GM23338 (cell line): ENCODE measurements around the gene THBS3. TPM values are rescaled to one million over a fixed set of nuclear protein-coding genes. Genes with fewer than 3 reads are reported as not detected.

Experiments used
- ATAC-seq: fragments of 200-7000 bp; cut with Tn5 transposase; 3 replicates; pipeline ENCODE4 v1.9.1; 2020
- DNase-seq: peaks from one replicate; pipeline ENCODE4 v3.0.0-alpha.2; 2015; ENCODE audit warnings: low spot score
- H2AFZ ChIP-seq: fragments of 200-600 bp; sonication (generic); 2 replicates; pipeline ENCODE4 v1.8.0; 2016; ENCODE audit warnings: antibody characterized with exemption, mild to moderate bottlenecking, moderate library complexity
- H3F3A ChIP-seq: fragments of 200-600 bp; sonication (generic); replicated peaks from 2 replicates; pipeline ENCODE4 v1.8.0; 2017; ENCODE audit warnings: antibody characterized with exemption, mixed run types, low read depth
- H3K27ac ChIP-seq: fragments of 200-600 bp; sonication (generic); 2 replicates; pipeline ENCODE4 v1.6.1; 2016; ENCODE audit warnings: low read depth
- H3K27me3 ChIP-seq: fragments of 200-600 bp; sonication (generic); 2 replicates; pipeline ENCODE4 v1.8.0; 2016; ENCODE audit warnings: mild to moderate bottlenecking, mixed run types, moderate library complexity; ENCODE audit not compliant: insufficient read depth
- H3K36me3 ChIP-seq: fragments of 200-600 bp; sonication (generic); 2 replicates; pipeline ENCODE4 v1.8.0; 2016; ENCODE audit warnings: mild to moderate bottlenecking; ENCODE audit not compliant: insufficient read depth
- H3K4me1 ChIP-seq: fragments of 200-600 bp; sonication (generic); 2 replicates; pipeline ENCODE4 v1.8.0; 2016; ENCODE audit warnings: mild to moderate bottlenecking, moderate library complexity; ENCODE audit not compliant: insufficient read depth
- H3K4me2 ChIP-seq: fragments of 200-600 bp; sonication (generic); 2 replicates; pipeline ENCODE4 v1.7.1; 2017; ENCODE audit warnings: mixed run types
- H3K4me3 ChIP-seq: fragments of 200-600 bp; sonication (generic); 2 replicates; pipeline ENCODE4 v1.6.1; 2016; ENCODE audit warnings: mixed run types
- H3K79me2 ChIP-seq: fragments of 200-600 bp; sonication (generic); replicated peaks from 2 replicates; pipeline ENCODE4 v1.8.0; 2017; ENCODE audit warnings: mild to moderate bottlenecking; ENCODE audit not compliant: insufficient read depth
- H3K9me2 ChIP-seq: fragments of 200-600 bp; sonication (generic); 2 replicates; pipeline ENCODE4 v1.8.0; 2017; ENCODE audit not compliant: insufficient read depth
- H4K20me1 ChIP-seq: fragments of 200-600 bp; sonication (generic); replicated peaks from 2 replicates; pipeline ENCODE4 v1.8.0; 2017; ENCODE audit warnings: mild to moderate bottlenecking; ENCODE audit not compliant: insufficient read depth
- H3K27ac Mint-ChIP-seq: 2 replicates; pipeline ENCODE4 v1.8.0; 2020; ENCODE audit warnings: inconsistent platforms, mild to moderate bottlenecking, moderate library complexity, mixed read lengths
- H3K27me3 Mint-ChIP-seq: 3 replicates; pipeline ENCODE4 v1.8.0; 2022; ENCODE audit warnings: low read depth, mild to moderate bottlenecking, moderate library complexity, mixed read lengths, inconsistent platforms; ENCODE audit not compliant: insufficient read depth, poor library complexity
- H3K36me3 Mint-ChIP-seq: 3 replicates; pipeline ENCODE4 v1.8.0; 2021; ENCODE audit warnings: low read depth, mild to moderate bottlenecking, inconsistent platforms, moderate library complexity, mixed read lengths
- H3K4me1 Mint-ChIP-seq: 3 replicates; pipeline ENCODE4 v1.8.0; 2020; ENCODE audit warnings: mild to moderate bottlenecking, inconsistent platforms, mixed read lengths
- H3K4me3 Mint-ChIP-seq: 3 replicates; pipeline ENCODE4 v1.8.0; 2021; ENCODE audit warnings: moderate library complexity, mild to moderate bottlenecking, inconsistent platforms, mixed read lengths
- H3K9me3 Mint-ChIP-seq: 3 replicates; pipeline ENCODE4 v1.8.0; 2020; ENCODE audit warnings: moderate library complexity, mild to moderate bottlenecking, inconsistent platforms, mixed read lengths
- CREB1 ChIP-seq: fragments of 250-450 bp; sonication (Bioruptor Pico); IDR thresholded peaks from 2 replicates; pipeline ENCODE4 v1.5.0; 2020; ENCODE audit warnings: low read depth, mild to moderate bottlenecking, moderate library complexity
- CTCF ChIP-seq, 2 experiments: fragments of 200-600 bp in 1 of 2; sonication (generic) in 1 of 2; conservative IDR thresholded peaks; 2 replicates each; pipeline versions ENCODE4 v1.5.1 to v1.6.1; 2016 to 2017; ENCODE audit warnings: antibody characterized with exemption in 2 of 2, low read depth in 2 of 2, mild to moderate bottlenecking in 2 of 2, moderate library complexity in 1 of 2
- EZH2 ChIP-seq: fragments of 200-600 bp; sonication (generic); IDR thresholded peaks from one replicate; pipeline ENCODE4 v1.8.0; 2017; ENCODE audit warnings: antibody characterized with exemption, mild to moderate bottlenecking, low read depth; ENCODE audit not compliant: unreplicated experiment
- EZH2phosphoT487 ChIP-seq: fragments of 200-600 bp; sonication (generic); IDR thresholded peaks from one replicate; pipeline ENCODE4 v1.8.1; 2018; ENCODE audit warnings: antibody characterized with exemption; ENCODE audit not compliant: unreplicated experiment
- JUNB ChIP-seq: IDR thresholded peaks from one replicate; pipeline ENCODE4 v1.6.1; 2016; ENCODE audit warnings: antibody characterized with exemption; ENCODE audit not compliant: unreplicated experiment
- NANOG ChIP-seq: IDR thresholded peaks from 2 replicates; pipeline ENCODE4 v1.6.1; 2016; ENCODE audit warnings: antibody characterized with exemption, borderline replicate concordance
- POLR2AphosphoS5 ChIP-seq: IDR thresholded peaks from 2 replicates; pipeline ENCODE4 v1.6.1; 2016; ENCODE audit warnings: antibody characterized with exemption, low read depth
- REST ChIP-seq: IDR thresholded peaks from one replicate; pipeline ENCODE4 v1.6.1; 2018; ENCODE audit warnings: antibody characterized with exemption; ENCODE audit not compliant: unreplicated experiment
- STAT1 ChIP-seq: IDR thresholded peaks from one replicate; pipeline ENCODE4 v1.6.1; 2016; ENCODE audit warnings: antibody characterized with exemption; ENCODE audit not compliant: unreplicated experiment
- ZNF114 ChIP-seq: fragments of 250-450 bp; sonication (Bioruptor Pico); IDR thresholded peaks from 2 replicates; pipeline ENCODE4 v1.5.0; 2020; ENCODE audit warnings: mild to moderate bottlenecking, moderate library complexity
- ZNF331 ChIP-seq: fragments of 250-450 bp; sonication (Bioruptor Pico); IDR thresholded peaks from 2 replicates; pipeline ENCODE4 v1.5.0; 2020; ENCODE audit warnings: low read depth, mild to moderate bottlenecking, moderate library complexity
- polyA plus RNA-seq: library from polyadenylated mRNA; unstranded; fragments of >200 nt; fragmentation: Nextera tagmentation; extraction: Ambion mirVana; gene quantifications from 2 replicates; pipeline ENCODE4 v1.2.1, GENCODE V29; 2016
- total RNA-seq: library from RNA; depleted of rRNA; stranded (reverse); fragments of >200 nt; shearing (Covaris generic); gene quantifications from 2 replicates; pipeline ENCODE4 v1.2.3, GENCODE V29; 2014
- TF ChIP-seq, protein P1 (sequence below): fragments of 250-450 bp; sonication (Bioruptor Pico); IDR thresholded peaks from 2 replicates; pipeline ENCODE4 v1.5.0; 2020; ENCODE audit warnings: mild to moderate bottlenecking, moderate library complexity
- TF ChIP-seq, protein P2 (sequence below): IDR thresholded peaks from 2 replicates; pipeline ENCODE4 v1.6.1; 2016; ENCODE audit warnings: antibody characterized with exemption

Gene THBS3
- total and polyA plus RNA-seq, 2 experiments from 2014 or later, result 1.2 to 4.3 TPM

DNA sequence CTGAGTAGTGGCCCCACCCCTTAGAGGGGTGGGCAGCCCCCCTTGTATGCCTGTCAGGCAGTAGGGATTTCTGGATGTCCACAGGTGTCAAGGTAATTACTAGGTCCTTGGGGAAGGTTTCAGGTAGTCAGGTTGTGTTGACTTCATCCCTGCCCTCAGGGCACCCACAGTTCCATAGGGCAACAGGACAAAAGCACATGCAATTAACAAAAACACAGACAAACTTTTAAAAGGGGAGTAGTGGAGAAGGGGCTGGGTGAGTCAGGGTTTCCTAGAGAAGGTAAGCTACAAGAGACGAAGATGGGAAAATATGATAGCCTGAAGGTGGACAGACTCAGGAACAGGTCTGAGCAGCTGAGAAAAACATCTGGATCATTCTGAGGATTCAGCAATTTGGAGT, 48.7 kb downstream of the THBS3 start:
- TF ChIP-seq CREB1 (CRISPR knock-in tag), result no peak
- TF ChIP-seq, protein P1, sequence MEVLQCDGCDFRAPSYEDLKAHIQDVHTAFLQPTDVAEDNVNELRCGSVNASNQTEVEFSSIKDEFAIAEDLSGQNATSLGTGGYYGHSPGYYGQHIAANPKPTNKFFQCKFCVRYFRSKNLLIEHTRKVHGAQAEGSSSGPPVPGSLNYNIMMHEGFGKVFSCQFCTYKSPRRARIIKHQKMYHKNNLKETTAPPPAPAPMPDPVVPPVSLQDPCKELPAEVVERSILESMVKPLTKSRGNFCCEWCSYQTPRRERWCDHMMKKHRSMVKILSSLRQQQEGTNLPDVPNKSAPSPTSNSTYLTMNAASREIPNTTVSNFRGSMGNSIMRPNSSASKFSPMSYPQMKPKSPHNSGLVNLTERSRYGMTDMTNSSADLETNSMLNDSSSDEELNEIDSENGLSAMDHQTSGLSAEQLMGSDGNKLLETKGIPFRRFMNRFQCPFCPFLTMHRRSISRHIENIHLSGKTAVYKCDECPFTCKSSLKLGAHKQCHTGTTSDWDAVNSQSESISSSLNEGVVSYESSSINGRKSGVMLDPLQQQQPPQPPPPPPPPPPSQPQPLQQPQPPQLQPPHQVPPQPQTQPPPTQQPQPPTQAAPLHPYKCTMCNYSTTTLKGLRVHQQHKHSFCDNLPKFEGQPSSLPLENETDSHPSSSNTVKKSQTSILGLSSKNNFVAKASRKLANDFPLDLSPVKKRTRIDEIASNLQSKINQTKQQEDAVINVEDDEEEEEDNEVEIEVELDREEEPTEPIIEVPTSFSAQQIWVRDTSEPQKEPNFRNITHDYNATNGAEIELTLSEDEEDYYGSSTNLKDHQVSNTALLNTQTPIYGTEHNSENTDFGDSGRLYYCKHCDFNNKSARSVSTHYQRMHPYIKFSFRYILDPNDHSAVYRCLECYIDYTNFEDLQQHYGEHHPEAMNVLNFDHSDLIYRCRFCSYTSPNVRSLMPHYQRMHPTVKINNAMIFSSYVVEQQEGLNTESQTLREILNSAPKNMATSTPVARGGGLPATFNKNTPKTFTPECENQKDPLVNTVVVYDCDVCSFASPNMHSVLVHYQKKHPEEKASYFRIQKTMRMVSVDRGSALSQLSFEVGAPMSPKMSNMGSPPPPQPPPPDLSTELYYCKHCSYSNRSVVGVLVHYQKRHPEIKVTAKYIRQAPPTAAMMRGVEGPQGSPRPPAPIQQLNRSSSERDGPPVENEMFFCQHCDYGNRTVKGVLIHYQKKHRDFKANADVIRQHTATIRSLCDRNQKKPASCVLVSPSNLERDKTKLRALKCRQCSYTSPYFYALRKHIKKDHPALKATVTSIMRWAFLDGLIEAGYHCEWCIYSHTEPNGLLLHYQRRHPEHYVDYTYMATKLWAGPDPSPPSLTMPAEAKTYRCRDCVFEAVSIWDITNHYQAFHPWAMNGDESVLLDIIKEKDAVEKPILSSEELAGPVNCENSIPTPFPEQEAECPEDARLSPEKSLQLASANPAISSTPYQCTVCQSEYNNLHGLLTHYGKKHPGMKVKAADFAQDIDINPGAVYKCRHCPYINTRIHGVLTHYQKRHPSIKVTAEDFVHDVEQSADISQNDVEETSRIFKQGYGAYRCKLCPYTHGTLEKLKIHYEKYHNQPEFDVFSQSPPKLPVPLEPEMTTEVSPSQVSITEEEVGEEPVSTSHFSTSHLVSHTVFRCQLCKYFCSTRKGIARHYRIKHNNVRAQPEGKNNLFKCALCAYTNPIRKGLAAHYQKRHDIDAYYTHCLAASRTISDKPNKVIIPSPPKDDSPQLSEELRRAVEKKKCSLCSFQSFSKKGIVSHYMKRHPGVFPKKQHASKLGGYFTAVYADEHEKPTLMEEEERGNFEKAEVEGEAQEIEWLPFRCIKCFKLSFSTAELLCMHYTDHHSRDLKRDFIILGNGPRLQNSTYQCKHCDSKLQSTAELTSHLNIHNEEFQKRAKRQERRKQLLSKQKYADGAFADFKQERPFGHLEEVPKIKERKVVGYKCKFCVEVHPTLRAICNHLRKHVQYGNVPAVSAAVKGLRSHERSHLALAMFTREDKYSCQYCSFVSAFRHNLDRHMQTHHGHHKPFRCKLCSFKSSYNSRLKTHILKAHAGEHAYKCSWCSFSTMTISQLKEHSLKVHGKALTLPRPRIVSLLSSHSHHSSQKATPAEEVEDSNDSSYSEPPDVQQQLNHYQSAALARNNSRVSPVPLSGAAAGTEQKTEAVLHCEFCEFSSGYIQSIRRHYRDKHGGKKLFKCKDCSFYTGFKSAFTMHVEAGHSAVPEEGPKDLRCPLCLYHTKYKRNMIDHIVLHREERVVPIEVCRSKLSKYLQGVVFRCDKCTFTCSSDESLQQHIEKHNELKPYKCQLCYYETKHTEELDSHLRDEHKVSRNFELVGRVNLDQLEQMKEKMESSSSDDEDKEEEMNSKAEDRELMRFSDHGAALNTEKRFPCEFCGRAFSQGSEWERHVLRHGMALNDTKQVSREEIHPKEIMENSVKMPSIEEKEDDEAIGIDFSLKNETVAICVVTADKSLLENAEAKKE (CRISPR knock-in tag), result no peak
- no peak for TF ChIP-seq CTCF (conservative IDR thresholded peaks at IDR 0.05; ENCODE audit: low read depth in 2 of 2)
- TF ChIP-seq ZNF331 (CRISPR knock-in tag), result no peak
- no peak for TF ChIP-seq EZH2phosphoT487
- TF ChIP-seq EZH2, result no peak
- no peak for TF ChIP-seq STAT1
- TF ChIP-seq, protein P2, sequence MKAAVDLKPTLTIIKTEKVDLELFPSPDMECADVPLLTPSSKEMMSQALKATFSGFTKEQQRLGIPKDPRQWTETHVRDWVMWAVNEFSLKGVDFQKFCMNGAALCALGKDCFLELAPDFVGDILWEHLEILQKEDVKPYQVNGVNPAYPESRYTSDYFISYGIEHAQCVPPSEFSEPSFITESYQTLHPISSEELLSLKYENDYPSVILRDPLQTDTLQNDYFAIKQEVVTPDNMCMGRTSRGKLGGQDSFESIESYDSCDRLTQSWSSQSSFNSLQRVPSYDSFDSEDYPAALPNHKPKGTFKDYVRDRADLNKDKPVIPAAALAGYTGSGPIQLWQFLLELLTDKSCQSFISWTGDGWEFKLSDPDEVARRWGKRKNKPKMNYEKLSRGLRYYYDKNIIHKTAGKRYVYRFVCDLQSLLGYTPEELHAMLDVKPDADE, result no peak
- no peak for TF ChIP-seq NANOG
- no peak for TF ChIP-seq POLR2AphosphoS5
- no peak for TF ChIP-seq JUNB
- TF ChIP-seq REST, result no peak
- TF ChIP-seq ZNF114 (CRISPR knock-in tag), result no peak
- Histone ChIP-seq H3K4me1 (no peaks in the 10 kb centered on the region), H3F3A (no peaks in the 10 kb centered on the region), H3K36me3 (no peaks in the 10 kb centered on the region), H3K79me2 (no peaks in the 10 kb centered on the region), H3K4me3 (no peak overlapping the region), H4K20me1 (no peaks in the 10 kb centered on the region), H3K9me2 (no peaks in the 10 kb centered on the region), H3K4me2 (no peak overlapping the region), H3K27me3 (no peaks in the 10 kb centered on the region), H2AFZ (no peak overlapping the region), H3K27ac (no peak overlapping the region)
- H3K4me1 Mint-ChIP-seq, result no peaks in the 10 kb centered on the region
- DNase-seq (no peak), ATAC-seq (no peak)
- H3K9me3 Mint-ChIP-seq, result peaks cover 3% of the 10 kb centered on the region; the same call in 2 of the 3 replicates
- H3K27me3 Mint-ChIP-seq, result no peaks in the 10 kb centered on the region
- no peak overlapping the region for H3K27ac Mint-ChIP-seq
- H3K36me3 Mint-ChIP-seq, result no peaks in the 10 kb centered on the region
- no peak overlapping the region for H3K4me3 Mint-ChIP-seq
